HG03457 (cell line): ENCODE data around the gene FAM168B.

Source experiments
- ATAC-seq: cut with Tn5 transposase; IDR thresholded peaks from one replicate; pipeline ENCODE4 v1.9.1; 2021; ENCODE audit warnings: moderate number of reproducible peaks; ENCODE audit not compliant: unreplicated experiment

Gene FAM168B

GRCh38 chr2:131027566-131028528, 65.4 kb downstream of the FAM168B start:
- ATAC-seq = no peak

GRCh38 chr2:131026919-131027318, 66.3 kb downstream of the FAM168B start:
- no peak for ATAC-seq

- no peak for ATAC-seq
Observed at GRCh38 chr2:131023758-131024157, 69.5 kb downstream of the FAM168B start.

GRCh38 chr2:131022731-131023130, 70.5 kb downstream of the FAM168B start:
- no peak for ATAC-seq

- no peak for ATAC-seq
Observed at GRCh38 chr2:131016826-131017741, 76.2 kb downstream of the FAM168B start.

GRCh38 chr2:131015764-131016163, 77.5 kb downstream of the FAM168B start:
- no peak for ATAC-seq

- ATAC-seq = no peak
Observed at GRCh38 chr2:131014141-131014540, 79.1 kb downstream of the FAM168B start.

GRCh38 chr2:131011486-131011885, 81.8 kb downstream of the FAM168B start:
- no peak for ATAC-seq

GRCh38 chr2:131010566-131010965, 82.7 kb downstream of the FAM168B start:
- ATAC-seq = no peak

GRCh38 chr2:131009713-131010475, 83.4 kb downstream of the FAM168B start:
- ATAC-seq = no peak

- ATAC-seq = no peak
Observed at GRCh38 chr2:131008967-131009366, 84.3 kb downstream of the FAM168B start.

GRCh38 chr2:131006561-131006960, 86.7 kb downstream of the FAM168B start:
- no peak for ATAC-seq

GRCh38 chr2:131005216-131005935, 87.9 kb downstream of the FAM168B start:
- ATAC-seq = no peak

GRCh38 chr2:131004446-131005209, 88.6 kb downstream of the FAM168B start:
- no peak for ATAC-seq

- ATAC-seq = no peak
Observed at GRCh38 chr2:130998561-130998960, 94.7 kb downstream of the FAM168B start.
